ENCODE data around the gene TNFRSF14.

DNA sequence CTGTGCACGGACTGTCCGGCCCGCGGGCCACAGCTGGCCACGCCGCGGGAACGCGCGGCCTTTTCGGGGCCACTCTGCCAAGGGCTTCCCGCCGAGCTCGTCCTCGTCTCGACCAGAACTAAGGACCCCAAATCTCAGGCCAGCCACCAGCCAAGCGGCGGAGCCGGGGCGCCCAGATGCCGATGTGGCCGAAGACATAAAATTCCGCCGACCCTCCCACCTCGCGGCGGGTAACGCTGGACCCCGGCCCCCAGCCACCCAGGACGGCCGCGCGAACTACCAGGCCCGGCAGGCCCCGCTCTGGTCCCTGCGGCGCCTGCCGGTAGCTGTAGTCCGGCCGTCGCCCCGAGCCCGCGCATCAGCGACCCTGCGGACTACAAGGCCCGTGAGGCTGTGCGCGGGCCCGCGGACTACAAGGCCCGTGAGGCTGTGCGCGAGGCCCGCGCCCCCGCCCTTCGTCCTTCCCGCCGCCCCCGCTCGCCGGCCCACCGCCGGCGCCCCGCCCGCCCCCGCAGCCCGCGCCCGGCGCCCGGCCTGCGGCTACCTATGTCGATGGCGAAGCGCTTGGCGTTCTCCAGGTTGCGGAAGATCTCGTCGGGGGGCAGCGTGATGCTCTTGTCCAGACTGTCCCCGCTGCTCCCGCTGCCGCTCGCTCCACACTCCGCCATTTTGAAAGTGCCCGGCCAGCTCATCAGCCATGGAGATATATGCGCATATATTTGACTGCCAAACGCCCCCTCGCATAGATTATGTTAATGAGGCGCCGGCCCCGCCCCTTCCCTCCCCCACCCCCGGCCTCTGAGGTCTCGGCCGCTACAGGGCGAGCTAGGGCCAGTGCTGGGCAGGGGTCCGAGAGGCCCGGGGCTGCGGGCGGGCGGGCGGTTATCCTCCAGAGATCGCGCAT is 30.0 kb upstream of the TNFRSF14 start, which contains the start of gene PANK4:
- TF ChIP-seq, protein P1, sequence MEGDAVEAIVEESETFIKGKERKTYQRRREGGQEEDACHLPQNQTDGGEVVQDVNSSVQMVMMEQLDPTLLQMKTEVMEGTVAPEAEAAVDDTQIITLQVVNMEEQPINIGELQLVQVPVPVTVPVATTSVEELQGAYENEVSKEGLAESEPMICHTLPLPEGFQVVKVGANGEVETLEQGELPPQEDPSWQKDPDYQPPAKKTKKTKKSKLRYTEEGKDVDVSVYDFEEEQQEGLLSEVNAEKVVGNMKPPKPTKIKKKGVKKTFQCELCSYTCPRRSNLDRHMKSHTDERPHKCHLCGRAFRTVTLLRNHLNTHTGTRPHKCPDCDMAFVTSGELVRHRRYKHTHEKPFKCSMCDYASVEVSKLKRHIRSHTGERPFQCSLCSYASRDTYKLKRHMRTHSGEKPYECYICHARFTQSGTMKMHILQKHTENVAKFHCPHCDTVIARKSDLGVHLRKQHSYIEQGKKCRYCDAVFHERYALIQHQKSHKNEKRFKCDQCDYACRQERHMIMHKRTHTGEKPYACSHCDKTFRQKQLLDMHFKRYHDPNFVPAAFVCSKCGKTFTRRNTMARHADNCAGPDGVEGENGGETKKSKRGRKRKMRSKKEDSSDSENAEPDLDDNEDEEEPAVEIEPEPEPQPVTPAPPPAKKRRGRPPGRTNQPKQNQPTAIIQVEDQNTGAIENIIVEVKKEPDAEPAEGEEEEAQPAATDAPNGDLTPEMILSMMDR (IDR thresholded peaks at IDR 0.05; ENCODE audit: insufficient read depth, low read length), result no peak
- no peak for TF ChIP-seq SPI1 (IDR thresholded peaks at IDR 0.05; ENCODE audit: borderline replicate concordance, low read depth)
- TF ChIP-seq, protein P2, sequence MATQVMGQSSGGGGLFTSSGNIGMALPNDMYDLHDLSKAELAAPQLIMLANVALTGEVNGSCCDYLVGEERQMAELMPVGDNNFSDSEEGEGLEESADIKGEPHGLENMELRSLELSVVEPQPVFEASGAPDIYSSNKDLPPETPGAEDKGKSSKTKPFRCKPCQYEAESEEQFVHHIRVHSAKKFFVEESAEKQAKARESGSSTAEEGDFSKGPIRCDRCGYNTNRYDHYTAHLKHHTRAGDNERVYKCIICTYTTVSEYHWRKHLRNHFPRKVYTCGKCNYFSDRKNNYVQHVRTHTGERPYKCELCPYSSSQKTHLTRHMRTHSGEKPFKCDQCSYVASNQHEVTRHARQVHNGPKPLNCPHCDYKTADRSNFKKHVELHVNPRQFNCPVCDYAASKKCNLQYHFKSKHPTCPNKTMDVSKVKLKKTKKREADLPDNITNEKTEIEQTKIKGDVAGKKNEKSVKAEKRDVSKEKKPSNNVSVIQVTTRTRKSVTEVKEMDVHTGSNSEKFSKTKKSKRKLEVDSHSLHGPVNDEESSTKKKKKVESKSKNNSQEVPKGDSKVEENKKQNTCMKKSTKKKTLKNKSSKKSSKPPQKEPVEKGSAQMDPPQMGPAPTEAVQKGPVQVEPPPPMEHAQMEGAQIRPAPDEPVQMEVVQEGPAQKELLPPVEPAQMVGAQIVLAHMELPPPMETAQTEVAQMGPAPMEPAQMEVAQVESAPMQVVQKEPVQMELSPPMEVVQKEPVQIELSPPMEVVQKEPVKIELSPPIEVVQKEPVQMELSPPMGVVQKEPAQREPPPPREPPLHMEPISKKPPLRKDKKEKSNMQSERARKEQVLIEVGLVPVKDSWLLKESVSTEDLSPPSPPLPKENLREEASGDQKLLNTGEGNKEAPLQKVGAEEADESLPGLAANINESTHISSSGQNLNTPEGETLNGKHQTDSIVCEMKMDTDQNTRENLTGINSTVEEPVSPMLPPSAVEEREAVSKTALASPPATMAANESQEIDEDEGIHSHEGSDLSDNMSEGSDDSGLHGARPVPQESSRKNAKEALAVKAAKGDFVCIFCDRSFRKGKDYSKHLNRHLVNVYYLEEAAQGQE (IDR thresholded peaks at IDR 0.05; ENCODE audit: insufficient replicate concordance, low read depth), result no peak
- TF ChIP-seq POLR2AphosphoS5 (IDR thresholded peaks at IDR 0.05; ENCODE audit: low read depth), result peak; percentile 68; the same call in 1 of the 2 replicates

Data from HL-60 (cell line).